HG02588 (cell line): ENCODE results near the gene INF2.

Experiments used
- ATAC-seq: cut with Tn5 transposase; IDR thresholded peaks from one replicate; pipeline ENCODE4 v1.9.1; 2021; ENCODE audit warnings: mild to moderate bottlenecking, moderate library complexity; ENCODE audit not compliant: unreplicated experiment

Gene INF2

DNA sequence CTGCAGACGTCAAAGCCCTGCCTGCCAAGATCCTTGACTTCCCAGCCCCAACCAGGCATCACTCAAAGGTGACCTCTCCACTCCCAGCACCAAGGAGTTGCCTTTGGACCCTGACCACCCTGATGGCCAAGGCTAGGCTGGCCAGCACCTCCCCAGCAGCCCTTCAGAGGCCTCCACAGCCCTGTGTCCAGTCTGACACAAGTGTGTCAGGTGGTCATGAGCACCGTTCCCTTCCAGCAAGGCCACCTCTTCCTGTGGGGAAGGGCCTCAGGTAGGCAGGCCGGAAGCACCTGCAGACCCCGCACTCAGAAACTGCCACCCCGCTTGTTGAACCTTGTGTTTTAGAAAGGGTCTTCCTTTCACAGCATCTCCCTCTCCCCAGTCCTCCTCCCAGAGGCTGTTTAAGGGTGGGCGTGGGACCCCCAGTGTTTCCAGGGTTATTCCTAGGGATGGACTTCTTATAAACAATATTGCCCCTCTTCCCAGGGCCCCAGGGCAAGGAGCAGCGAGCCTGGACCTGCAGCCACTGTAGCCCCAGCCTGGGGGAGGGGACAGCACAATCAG lies 13.2 kb upstream of the INF2 start:
- no peak for ATAC-seq

DNA sequence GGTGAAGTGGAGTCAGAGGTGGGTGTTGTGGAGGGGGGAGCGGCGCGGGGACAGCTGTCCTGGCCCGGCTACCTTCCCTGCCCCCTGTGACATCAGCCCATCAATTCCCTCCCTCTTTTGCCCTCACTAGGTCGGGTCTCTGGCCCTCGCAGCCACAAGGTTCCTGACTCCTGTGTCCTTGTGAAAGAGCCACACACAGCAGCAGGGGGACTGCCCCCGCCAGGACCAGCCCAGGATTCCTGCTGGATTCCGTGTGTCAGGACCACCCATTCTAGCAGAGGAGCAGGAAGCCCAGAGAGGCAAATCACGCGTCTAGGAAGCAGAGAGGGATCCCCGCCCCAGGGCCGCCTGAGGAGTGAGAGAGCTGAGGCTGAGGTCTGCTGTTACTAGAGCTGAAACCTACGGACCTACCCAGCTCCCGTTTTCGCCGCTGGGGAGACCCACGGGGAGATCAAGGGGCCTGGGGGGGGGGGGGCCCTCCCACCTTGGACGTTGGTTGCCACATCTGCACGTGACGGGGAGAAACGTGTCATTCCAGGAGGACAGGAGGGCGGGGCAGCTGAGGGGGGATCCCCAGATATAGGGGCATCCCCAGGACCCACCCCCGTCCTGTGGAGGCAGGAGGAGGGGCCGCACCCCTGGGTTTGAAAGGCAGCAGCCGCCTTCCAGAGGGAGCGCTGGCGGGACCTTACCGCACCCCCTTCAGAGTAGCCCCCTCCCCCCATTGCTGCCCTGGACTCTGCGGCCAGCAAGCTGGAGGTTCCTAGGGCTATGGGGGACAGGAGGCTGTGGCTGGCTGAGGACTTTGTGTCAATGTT lies 12.5 kb upstream of the INF2 start:
- no peak for ATAC-seq

DNA sequence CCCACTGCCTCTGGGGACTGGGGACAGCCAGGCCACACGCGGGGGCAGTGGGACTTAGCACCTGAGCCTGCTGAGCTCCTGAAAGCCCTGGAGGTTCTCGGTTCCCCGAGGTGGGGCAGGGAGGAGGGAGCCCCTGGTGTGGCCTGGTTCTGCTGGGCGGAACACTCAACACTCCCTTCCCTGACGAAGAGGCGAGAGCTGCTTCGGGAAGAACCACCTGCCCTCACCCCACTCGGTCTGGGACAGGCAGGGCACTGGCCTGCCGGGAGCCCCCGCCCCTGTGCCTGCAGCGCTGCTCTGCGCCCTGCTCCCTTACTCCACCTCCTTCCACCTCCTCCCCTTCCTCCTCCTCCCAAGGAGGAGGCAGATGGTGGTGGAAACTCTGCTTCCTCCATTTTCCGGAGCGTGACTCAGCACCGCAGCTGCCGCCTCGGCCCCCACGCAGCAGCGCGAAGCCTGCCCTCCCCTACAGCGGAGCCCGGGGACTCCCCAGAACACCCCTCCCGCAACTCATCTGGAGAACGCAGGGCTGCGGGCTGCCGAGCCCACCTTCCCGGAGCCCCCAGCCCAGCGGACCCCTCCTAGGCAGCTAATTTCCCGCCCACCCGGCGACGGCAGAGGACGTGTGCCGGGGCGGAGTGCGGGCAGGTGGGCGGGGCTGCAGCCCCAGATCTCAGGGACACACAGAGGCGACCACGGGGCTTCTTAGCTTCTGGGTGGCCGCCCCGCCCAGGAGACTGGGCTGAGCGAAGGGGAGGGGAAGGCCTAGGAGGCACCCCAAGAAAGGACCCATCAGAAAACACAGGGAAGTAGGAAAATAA lies 11.7 kb upstream of the INF2 start:
- no peak for ATAC-seq

DNA sequence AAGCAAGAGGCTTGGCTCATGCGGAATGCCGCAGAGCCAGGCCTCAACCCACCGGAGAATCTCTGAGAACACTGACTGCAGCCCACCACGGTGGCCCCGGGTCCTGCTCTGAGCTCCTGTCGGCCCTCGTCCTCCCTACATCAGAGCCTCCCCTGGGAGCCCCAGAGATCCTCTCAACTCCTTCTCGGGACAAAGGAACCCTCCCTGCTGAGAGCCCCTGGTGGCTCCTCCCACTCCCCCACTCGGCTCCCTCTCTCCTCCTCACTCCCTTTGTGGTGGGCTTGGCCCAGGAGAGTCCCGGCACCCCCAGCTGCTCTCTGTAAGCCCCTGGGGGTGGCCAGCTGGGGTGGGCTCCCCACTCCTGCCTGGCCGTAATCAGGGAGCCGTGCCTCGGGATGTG lies 11.1 kb upstream of the INF2 start:
- no peak for ATAC-seq

DNA sequence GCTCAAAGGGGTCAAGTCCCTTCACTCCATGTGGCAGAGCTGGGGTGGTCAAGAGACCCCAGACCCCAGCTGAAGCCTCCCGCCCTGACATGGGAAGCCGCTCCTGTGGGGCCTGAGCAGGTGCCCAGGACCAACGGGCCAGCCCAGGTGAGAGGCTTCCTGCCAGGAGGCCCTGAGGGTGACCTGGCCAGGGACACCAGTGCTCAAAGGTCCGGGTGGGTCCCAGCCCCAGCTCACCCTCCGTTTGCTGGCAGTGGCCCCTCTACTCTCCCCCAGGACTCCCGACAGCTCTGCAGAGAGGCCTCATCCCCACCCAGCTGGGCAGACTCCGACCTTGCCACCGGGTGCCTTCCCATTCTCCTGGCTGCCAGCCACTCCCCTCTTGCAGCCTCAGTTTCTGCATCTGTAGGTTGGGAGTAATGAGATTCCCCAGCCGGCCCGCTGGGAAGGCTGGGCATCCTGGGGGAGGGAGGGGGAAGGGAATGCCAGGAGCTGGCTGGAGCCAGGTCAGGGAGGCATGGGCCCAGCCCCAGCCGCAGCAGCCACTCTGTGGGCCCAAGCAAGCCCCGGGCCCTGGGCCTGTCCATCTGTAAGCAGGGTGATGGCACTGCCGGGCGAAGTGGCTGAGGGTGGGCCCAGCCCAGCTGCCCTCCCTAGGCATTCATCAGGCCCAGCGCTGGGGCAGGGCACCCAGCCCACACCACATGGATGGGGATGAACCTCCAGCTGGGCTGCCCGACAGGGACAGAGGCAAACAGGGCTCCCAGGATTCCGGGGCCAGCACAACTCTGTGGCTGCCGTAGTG lies 10.3 kb upstream of the INF2 start:
- ATAC-seq, result no peak

DNA sequence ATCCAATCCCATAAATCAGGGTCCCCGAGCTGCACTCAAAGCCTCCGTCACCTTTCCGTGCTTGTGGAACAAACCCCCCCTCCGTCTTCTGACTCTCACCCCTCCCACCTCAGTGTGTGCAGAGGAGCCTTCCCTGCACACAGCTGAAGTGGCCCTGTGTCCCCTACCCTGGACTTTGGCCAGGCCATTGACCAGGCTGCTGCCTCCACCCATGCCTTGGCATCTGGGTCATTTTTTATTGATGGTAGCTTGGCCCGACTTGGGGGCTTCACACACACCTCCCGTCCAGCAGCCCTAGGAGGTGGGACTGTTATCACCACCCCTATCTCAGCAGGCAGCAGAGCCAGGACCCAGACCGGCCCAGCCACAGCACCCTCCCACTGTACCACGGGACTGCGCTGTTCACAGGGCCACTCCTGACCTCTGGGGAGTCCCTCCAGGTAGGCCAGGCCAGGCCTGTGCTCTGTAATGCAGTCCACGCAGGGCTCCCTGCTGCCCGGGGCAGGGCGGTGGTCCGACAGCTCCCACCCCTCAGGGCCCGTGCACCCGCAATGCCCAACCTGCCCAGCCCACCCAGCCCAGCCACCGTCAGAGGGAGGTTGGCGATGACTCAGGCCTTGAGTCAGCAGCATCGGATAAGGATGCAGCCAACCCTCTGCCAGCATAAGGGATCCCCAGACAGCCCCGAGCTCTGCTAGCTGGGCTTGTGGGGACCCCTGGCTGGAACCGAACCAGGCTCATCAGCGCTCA lies 9.2 kb upstream of the INF2 start:
- ATAC-seq, result no peak

DNA sequence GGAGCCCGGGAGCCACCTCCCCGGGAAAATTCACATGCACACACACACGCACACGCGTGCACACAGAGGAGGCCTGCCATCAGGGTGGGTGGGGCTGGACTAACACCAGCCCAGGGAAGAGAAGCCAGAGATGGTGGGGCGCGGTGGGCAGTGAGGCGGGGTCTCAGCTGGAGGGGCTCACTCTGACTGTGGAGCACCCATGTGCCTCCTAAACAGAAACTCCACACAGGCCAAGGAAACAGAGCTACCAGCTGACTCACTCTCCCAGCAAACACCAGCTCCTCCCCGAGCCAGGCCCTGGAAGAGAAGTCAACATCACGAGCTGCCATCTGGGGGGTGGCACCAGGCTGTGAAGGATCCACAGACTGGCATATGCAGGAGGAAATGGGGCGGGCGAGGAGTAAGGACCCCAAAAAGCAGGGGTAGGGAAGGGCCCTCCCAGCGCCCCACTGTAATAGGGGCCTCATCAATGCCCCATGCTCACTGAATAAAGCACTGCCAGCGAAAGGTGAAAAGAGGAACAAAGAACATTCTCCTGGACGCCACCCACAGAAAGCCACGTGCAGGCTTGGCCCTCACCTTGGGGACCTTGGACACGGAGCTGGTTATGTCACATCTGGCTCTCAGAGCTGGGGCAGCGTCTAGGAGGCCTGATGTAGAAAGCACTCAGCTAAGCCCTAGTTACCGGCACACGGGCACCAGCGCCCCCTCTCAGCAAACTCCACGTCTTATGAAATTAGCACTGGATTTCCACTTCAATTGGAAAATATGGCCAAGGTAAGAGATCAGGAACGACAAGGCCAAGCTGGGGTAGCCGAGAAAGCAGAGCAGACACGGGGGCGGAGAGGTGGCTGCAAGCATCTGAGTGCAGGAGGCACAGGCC lies 8.4 kb upstream of the INF2 start:
- ATAC-seq, result no peak

DNA sequence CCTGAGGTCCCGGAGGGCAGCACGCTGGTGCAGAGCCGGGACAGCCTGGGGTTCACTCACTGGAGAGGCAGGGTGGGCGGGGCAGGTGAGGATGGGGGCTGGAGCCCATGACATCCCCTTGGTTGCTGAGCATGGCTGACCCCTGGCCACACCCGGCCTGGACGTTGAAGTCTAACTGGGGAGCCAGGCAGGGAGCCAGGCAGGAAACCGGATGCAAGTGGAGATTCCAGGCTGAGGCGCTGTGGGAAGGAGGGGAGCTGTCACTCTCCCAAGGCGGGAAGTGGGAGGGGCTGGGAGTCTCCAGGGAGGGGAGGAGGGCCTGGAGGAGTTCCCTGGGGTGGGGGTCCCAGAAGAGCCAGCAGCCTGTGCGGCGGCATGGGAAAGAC lies 7.7 kb upstream of the INF2 start:
- no peak for ATAC-seq

DNA sequence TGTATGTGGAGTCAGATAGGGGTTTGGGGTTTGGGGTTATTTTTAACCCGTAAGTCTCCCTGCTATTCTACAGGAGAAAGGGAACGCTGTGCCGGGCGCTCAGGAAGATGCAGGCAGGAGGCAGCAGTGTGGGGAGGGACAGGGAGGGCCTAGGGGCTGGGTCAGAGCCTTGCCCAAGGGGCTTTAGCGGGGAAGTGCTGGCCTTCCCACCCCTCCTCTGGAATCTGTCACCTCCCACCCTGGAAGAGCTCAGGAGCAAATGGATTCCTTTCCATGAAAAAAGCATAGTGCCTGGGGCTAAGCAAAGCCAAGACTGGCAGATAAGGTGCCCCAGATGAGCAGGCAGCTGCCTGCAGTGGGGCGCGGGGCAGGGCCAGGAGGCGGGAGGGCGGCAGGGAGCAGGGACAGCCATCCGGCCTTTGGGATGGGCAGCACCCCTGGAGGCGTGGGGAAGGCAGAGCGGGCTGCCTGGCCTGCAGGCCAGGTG lies 7.3 kb upstream of the INF2 start:
- ATAC-seq, result no peak

DNA sequence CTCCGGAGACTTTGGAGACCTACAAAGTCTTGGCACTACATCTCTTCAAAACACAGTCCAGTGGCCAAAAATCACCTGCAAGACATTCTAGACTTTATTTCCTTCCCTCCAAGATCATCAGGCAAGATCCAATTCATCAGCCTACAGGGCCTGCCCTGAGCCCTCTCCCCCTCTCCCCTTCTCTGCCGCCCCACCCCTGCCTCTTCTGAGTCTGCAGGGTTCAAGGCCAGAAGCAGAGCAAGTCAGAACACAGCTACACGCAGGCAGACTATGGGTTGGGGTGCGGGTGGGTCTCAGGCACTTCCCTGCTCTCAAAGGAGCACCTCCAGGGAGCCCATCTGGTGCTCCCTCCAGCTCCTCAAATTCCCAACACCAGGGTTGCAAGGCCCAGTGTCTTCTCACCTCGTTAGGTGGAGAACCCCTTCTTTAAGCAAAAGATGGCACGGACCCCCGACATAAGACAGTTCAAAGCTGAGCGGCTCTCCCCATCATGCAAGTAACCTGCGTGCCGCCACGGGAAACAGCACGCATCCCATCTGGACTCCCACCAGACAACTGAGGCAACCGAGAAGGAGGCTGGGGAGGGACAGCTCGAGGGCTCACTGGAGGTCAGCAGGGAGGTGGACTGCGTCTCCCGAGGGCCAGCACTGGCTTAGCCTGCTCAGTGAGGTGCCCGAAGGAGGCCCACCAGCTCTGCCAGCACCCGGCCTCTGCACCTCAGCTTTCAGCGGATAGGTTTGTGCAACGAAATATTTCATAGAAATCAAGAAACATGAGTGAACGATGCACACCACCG lies 5.6 kb upstream of the INF2 start:
- no peak for ATAC-seq

DNA sequence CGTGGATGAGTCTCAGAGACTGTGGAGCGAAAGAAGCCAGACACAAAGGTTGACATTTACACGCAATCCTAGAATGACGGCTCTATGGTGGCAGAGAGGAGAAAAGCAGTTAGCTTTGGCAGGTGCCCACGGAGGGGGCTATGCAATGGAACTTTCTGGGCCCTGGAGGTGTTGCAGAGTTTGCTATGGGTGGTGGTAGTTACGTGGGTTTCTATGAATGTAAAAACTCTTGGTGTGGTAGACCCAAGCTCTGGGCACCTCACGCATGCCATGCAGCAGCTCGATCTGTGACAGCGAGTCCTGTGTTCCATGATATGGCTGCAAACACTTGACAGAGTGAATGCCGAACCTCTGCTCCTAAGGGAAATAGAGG lies 5.0 kb upstream of the INF2 start:
- ATAC-seq, result no peak

DNA sequence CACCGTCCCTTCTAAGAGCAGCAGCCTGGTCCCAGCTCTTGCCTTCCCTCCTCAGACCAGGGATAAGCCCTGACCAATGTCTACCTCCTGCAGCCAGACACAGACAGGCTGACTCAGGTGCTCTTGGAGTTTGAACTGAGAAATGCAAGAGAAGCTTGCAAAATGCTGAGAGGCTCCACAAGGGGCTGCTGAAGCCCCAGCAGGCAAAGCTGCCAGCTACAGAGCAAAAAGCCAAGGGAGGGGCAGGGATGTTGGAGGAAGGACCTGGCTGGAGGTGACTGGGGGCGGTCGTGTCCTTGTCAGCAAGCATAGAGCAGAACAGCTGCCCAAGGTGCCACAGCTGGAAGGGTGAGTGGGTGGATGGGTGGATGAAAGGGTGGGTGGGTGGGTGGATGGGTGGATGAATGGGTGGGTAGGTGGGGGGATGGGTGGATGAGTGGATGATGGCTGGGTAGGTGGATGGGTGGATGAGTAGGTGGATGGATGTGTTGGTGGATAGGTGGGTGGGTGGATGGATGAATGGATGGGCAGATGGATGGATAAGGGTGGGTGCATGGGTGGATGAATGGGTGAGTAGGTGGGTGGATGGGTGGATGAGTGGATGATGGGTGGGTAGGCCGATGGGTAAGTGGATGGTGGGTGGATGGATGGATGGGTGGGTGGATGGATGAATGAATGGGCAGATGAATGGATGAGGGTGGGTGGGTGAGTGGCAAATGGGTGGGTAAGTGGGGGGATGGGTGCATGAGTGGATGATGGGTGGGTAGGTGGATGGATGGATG lies 4.0 kb upstream of the INF2 start:
- no peak for ATAC-seq

DNA sequence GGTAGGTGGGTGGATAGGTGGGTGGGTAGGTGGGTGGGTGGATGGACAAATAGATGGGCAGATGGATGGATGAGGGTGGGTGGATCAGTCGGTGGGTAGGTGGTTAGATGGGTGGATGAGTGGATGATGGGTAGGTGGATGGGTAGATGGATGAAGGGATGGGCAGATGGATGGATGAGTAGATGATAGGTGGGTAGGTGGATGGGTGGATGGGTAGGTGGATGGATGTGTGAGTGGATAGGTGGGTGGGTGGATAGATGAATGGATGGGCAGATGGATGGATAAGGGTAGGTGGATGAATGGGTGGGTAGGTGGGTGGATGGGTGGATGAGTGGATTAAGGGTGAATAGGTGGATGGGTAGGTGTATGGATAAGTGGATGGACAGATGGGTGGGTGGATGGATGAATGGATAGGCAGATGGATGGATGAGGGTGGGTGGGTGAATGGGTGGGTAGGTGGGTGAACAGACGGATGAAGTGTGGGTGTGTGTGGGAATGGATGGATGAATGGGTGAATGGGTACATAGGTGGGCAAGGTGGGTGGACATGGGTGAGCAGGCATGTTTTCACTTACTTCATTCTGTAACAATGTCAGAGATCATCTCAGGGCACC lies 3.3 kb upstream of the INF2 start:
- no peak for ATAC-seq

DNA sequence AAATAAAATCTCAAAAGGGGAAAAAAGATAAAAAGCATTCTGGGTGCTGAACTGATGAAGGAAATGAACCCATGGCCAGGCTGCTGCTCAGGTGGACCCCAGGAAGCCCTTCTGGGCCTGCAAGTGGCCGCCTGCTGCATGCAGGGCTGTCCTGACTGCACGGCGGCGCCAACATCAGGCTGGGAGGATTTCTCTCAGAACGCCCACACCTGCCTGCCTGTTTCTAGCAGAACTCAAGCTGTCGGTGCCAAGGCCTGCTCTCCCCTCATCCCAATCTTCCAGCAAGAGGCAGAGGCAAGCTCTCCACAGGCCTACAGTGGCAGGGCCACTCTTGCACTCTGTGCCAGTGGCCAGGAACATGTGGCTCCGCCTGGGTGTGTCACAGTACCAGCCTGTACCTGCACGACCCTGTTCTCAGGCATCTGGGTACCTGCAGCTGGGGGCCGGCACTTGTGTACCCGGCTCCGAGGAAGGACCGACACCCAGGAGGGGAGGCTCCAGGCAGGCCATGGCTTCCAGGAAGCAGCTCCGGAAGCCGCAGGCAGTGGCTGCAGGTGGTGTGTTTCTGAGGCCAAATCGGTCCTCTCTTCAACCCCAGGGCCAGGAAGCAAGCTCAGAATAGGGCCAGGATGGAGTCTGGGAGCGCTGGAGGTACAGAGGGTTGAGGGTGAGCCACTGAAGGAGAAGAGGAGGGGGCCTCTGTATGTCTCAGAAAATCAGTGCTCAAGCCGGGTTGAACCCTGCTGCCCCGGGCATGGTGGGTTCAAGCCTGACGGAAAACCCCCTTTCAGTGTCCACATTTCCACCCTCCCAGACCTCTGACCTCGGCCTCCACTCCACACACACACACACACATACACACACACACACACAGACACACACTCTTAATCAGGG lies 2.5 kb upstream of the INF2 start:
- no peak for ATAC-seq

DNA sequence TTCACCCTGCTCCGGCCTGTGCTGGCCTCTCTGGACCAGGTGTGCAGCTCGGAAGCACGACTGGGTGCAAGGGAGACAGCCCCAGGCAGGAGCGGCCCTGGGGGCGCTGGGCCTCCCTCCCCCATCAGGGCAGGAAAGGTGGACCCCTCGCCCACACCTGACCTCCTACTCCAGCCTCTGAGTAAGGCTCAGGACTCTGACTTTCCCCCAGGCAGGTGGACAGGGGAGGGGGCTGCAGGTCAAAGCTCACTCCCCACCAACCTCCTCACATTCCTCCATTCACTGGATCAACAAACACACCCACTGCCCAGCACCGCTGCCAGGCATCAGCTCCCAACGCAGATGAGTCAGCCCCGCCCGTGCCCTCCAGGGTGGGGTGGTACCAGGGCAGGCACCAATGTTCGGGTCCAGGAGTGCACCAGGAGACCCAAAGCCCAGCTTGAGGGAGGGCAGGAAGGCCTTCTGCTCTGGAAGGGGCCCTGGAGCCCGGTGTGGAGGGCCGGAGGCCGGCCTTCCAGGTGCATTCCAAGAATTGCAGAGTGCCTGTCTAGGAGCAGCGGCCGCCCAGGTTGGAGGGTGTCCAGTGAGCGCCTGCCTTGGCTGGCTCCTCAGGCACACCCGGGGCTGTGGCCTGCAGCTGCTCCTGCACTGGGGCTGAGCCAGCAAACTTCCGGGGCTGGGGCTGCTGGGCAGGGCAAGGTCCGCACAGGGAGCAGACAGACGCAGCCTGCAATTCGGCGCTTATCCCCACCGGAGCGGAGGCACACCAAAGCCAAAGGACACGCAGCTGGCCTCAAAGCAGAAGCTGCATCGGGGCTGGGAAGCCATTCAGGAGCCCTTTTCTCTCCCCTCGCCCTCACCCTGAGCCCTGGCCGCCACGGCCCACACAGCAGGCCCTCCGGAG lies 1.6 kb upstream of the INF2 start:
- ATAC-seq, result no peak
